DOHH2 (cell line): Measurements from ENCODE around the gene FRS3.

Source experiments
- H3F3A ChIP-seq: fragments of 200-600 bp; sonication (generic), shearing (Covaris generic); 2 replicates; pipeline ENCODE4 v1.6.0; 2016; ENCODE audit warnings: antibody characterized with exemption, mild to moderate bottlenecking; ENCODE audit not compliant: control insufficient read depth, insufficient read depth
- H3K27ac ChIP-seq: fragments of 200-600 bp; sonication (generic); 2 replicates; pipeline ENCODE4 v1.5.1; 2014; ENCODE audit warnings: low read depth, mild to moderate bottlenecking, low read length, moderate library complexity
- H3K27me3 ChIP-seq: fragments of 200-600 bp; sonication (generic); 2 replicates; pipeline ENCODE4 v1.6.1; 2014; ENCODE audit warnings: mild to moderate bottlenecking, low read length, mixed read lengths; ENCODE audit not compliant: control insufficient read depth
- H3K36me3 ChIP-seq: fragments of 200-600 bp; sonication (generic); 2 replicates; pipeline ENCODE4 v1.6.1; 2014; ENCODE audit warnings: mild to moderate bottlenecking, low read length, moderate library complexity, mixed read lengths; ENCODE audit not compliant: control insufficient read depth
- H3K4me1 ChIP-seq: fragments of 200-600 bp; sonication (generic); 2 replicates; pipeline ENCODE4 v1.6.1; 2014; ENCODE audit warnings: mild to moderate bottlenecking, low read length, mixed read lengths; ENCODE audit not compliant: control insufficient read depth
- H3K4me2 ChIP-seq: fragments of 200-600 bp; sonication (generic); 2 replicates; pipeline ENCODE4 v1.6.0; 2014; ENCODE audit warnings: mild to moderate bottlenecking, low read length, moderate library complexity
- H3K4me3 ChIP-seq: fragments of 200-600 bp; sonication (generic); 2 replicates; pipeline ENCODE4 v1.5.1; 2014; ENCODE audit warnings: mild to moderate bottlenecking, low read length, mixed read lengths
- H3K79me2 ChIP-seq: fragments of 200-600 bp; sonication (generic); 2 replicates; pipeline ENCODE4 v1.6.1; 2014; ENCODE audit warnings: mild to moderate bottlenecking, low read length, mixed read lengths; ENCODE audit not compliant: control insufficient read depth
- H3K9me2 ChIP-seq: fragments of 200-600 bp; sonication (generic); replicated peaks from 2 replicates; pipeline ENCODE4 v1.6.1; 2014; ENCODE audit warnings: mild to moderate bottlenecking, low read length, mixed read lengths; ENCODE audit not compliant: control insufficient read depth
- H3K9me3 ChIP-seq: fragments of 200-600 bp; sonication (generic); 2 replicates; pipeline ENCODE4 v1.6.1; 2014; ENCODE audit warnings: antibody characterized with exemption, low read length, mixed read lengths; ENCODE audit not compliant: control insufficient read depth, insufficient read depth
- H4K20me1 ChIP-seq: fragments of 200-600 bp; sonication (generic); 2 replicates; pipeline ENCODE4 v1.6.0; 2014; ENCODE audit warnings: low read depth, mild to moderate bottlenecking, antibody characterized with exemption, low read length, moderate library complexity; ENCODE audit not compliant: control insufficient read depth, insufficient read depth
- CTCF ChIP-seq: fragments of 200-600 bp; sonication (generic); IDR thresholded peaks from one replicate; pipeline ENCODE4 v1.5.1; 2014; ENCODE audit warnings: antibody characterized with exemption, mild to moderate bottlenecking, low read depth, low read length; ENCODE audit not compliant: poor library complexity, severe bottlenecking
- EZH2phosphoT487 ChIP-seq: fragments of 200-600 bp; sonication (generic); IDR thresholded peaks from 2 replicates; pipeline ENCODE4 v1.6.1; 2017; ENCODE audit warnings: borderline replicate concordance, mild to moderate bottlenecking, antibody characterized with exemption, low read length, moderate library complexity, mixed read lengths

Gene FRS3

GRCh38 chr6:41763470-41763869, 16.2 kb downstream of the FRS3 start:
- Histone ChIP-seq H3K9me2 (no peaks in the 10 kb centered on the region), H3K9me3 (no peaks in the 10 kb centered on the region), H3F3A (no peaks in the 10 kb centered on the region), H3K79me2 (no peaks in the 10 kb centered on the region), H3K27ac (no peak overlapping the region), H3K27me3 (no peaks in the 10 kb centered on the region), H3K36me3 (no peaks in the 10 kb centered on the region), H3K4me1 (peaks cover 5% of the 10 kb centered on the region; the same call in 1 of the 2 replicates), H4K20me1 (no peaks in the 10 kb centered on the region), H3K4me2 (no peak overlapping the region), H3K4me3 (no peak overlapping the region)
- TF ChIP-seq CTCF = no peak
- no peak for TF ChIP-seq EZH2phosphoT487

- Histone ChIP-seq H3K36me3 (no peaks in the 10 kb centered on the region), H3K4me1 (peaks cover 5% of the 10 kb centered on the region; the same call in 1 of the 2 replicates), H3K27ac (no peak overlapping the region), H3K79me2 (no peaks in the 10 kb centered on the region), H3K4me2 (no peak overlapping the region), H3K9me3 (no peaks in the 10 kb centered on the region), H3F3A (no peaks in the 10 kb centered on the region), H3K27me3 (peaks cover 10% of the 10 kb centered on the region), H3K9me2 (no peaks in the 10 kb centered on the region), H4K20me1 (no peaks in the 10 kb centered on the region), H3K4me3 (no peak overlapping the region)
- no peak for TF ChIP-seq CTCF
- TF ChIP-seq EZH2phosphoT487 = no peak
Observed at GRCh38 chr6:41759905-41760579, 19.7 kb downstream of the FRS3 start.

- Histone ChIP-seq H3K4me1 (peaks cover 5% of the 10 kb centered on the region; the same call in 1 of the 2 replicates), H4K20me1 (no peaks in the 10 kb centered on the region), H3K9me3 (no peaks in the 10 kb centered on the region), H3K4me2 (no peak overlapping the region), H3K9me2 (no peaks in the 10 kb centered on the region), H3K4me3 (no peak overlapping the region), H3F3A (no peaks in the 10 kb centered on the region), H3K27ac (no peak overlapping the region), H3K27me3 (peaks cover 12% of the 10 kb centered on the region), H3K36me3 (no peaks in the 10 kb centered on the region), H3K79me2 (no peaks in the 10 kb centered on the region)
- TF ChIP-seq EZH2phosphoT487 (no peak), CTCF (no peak)
Observed at GRCh38 chr6:41759106-41759904, 20.4 kb downstream of the FRS3 start.
